DOHH2 (cell line): Measurements from ENCODE around the gene PCSK5.

Experiments
- H3F3A ChIP-seq: fragments of 200-600 bp; sonication (generic), shearing (Covaris generic); 2 replicates; pipeline ENCODE4 v1.6.0; 2016; ENCODE audit warnings: antibody characterized with exemption, mild to moderate bottlenecking; ENCODE audit not compliant: control insufficient read depth, insufficient read depth
- H3K27ac ChIP-seq: fragments of 200-600 bp; sonication (generic); 2 replicates; pipeline ENCODE4 v1.5.1; 2014; ENCODE audit warnings: low read depth, mild to moderate bottlenecking, low read length, moderate library complexity
- H3K27me3 ChIP-seq: fragments of 200-600 bp; sonication (generic); 2 replicates; pipeline ENCODE4 v1.6.1; 2014; ENCODE audit warnings: mild to moderate bottlenecking, low read length, mixed read lengths; ENCODE audit not compliant: control insufficient read depth
- H3K36me3 ChIP-seq: fragments of 200-600 bp; sonication (generic); 2 replicates; pipeline ENCODE4 v1.6.1; 2014; ENCODE audit warnings: mild to moderate bottlenecking, low read length, moderate library complexity, mixed read lengths; ENCODE audit not compliant: control insufficient read depth
- H3K4me1 ChIP-seq: fragments of 200-600 bp; sonication (generic); 2 replicates; pipeline ENCODE4 v1.6.1; 2014; ENCODE audit warnings: mild to moderate bottlenecking, low read length, mixed read lengths; ENCODE audit not compliant: control insufficient read depth
- H3K4me2 ChIP-seq: fragments of 200-600 bp; sonication (generic); 2 replicates; pipeline ENCODE4 v1.6.0; 2014; ENCODE audit warnings: mild to moderate bottlenecking, low read length, moderate library complexity
- H3K4me3 ChIP-seq: fragments of 200-600 bp; sonication (generic); 2 replicates; pipeline ENCODE4 v1.5.1; 2014; ENCODE audit warnings: mild to moderate bottlenecking, low read length, mixed read lengths
- H3K79me2 ChIP-seq: fragments of 200-600 bp; sonication (generic); 2 replicates; pipeline ENCODE4 v1.6.1; 2014; ENCODE audit warnings: mild to moderate bottlenecking, low read length, mixed read lengths; ENCODE audit not compliant: control insufficient read depth
- H3K9me2 ChIP-seq: fragments of 200-600 bp; sonication (generic); replicated peaks from 2 replicates; pipeline ENCODE4 v1.6.1; 2014; ENCODE audit warnings: mild to moderate bottlenecking, low read length, mixed read lengths; ENCODE audit not compliant: control insufficient read depth
- H3K9me3 ChIP-seq: fragments of 200-600 bp; sonication (generic); 2 replicates; pipeline ENCODE4 v1.6.1; 2014; ENCODE audit warnings: antibody characterized with exemption, low read length, mixed read lengths; ENCODE audit not compliant: control insufficient read depth, insufficient read depth
- H4K20me1 ChIP-seq: fragments of 200-600 bp; sonication (generic); 2 replicates; pipeline ENCODE4 v1.6.0; 2014; ENCODE audit warnings: low read depth, mild to moderate bottlenecking, antibody characterized with exemption, low read length, moderate library complexity; ENCODE audit not compliant: control insufficient read depth, insufficient read depth
- EZH2phosphoT487 ChIP-seq: fragments of 200-600 bp; sonication (generic); IDR thresholded peaks from 2 replicates; pipeline ENCODE4 v1.6.1; 2017; ENCODE audit warnings: borderline replicate concordance, mild to moderate bottlenecking, antibody characterized with exemption, low read length, moderate library complexity, mixed read lengths
- TF ChIP-seq, protein P1 (sequence below): fragments of 200-600 bp; sonication (generic); IDR thresholded peaks from one replicate; pipeline ENCODE4 v1.5.1; 2014; ENCODE audit warnings: antibody characterized with exemption, mild to moderate bottlenecking, low read depth, low read length; ENCODE audit not compliant: poor library complexity, severe bottlenecking

The PCSK5 gene

GRCh38 chr9:76138360-76138759 is 247.9 kb downstream of the PCSK5 start:
- no peaks in the 10 kb centered on the region for H3K4me1 ChIP-seq
- H3K4me3 ChIP-seq, result no peak overlapping the region
- no peaks in the 10 kb centered on the region for H3K9me2 ChIP-seq
- H4K20me1 ChIP-seq, result no peaks in the 10 kb centered on the region
- no peak overlapping the region for H3K4me2 ChIP-seq
- H3K36me3 ChIP-seq, result no peaks in the 10 kb centered on the region
- no peaks in the 10 kb centered on the region for H3K79me2 ChIP-seq
- no peaks in the 10 kb centered on the region for H3K9me3 ChIP-seq
- H3K27ac ChIP-seq, result no peak overlapping the region
- H3F3A ChIP-seq, result no peaks in the 10 kb centered on the region
- H3K27me3 ChIP-seq, result no peaks in the 10 kb centered on the region
- TF ChIP-seq EZH2phosphoT487, result no peak
- TF ChIP-seq, protein P1, sequence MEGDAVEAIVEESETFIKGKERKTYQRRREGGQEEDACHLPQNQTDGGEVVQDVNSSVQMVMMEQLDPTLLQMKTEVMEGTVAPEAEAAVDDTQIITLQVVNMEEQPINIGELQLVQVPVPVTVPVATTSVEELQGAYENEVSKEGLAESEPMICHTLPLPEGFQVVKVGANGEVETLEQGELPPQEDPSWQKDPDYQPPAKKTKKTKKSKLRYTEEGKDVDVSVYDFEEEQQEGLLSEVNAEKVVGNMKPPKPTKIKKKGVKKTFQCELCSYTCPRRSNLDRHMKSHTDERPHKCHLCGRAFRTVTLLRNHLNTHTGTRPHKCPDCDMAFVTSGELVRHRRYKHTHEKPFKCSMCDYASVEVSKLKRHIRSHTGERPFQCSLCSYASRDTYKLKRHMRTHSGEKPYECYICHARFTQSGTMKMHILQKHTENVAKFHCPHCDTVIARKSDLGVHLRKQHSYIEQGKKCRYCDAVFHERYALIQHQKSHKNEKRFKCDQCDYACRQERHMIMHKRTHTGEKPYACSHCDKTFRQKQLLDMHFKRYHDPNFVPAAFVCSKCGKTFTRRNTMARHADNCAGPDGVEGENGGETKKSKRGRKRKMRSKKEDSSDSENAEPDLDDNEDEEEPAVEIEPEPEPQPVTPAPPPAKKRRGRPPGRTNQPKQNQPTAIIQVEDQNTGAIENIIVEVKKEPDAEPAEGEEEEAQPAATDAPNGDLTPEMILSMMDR, result no peak

DNA sequence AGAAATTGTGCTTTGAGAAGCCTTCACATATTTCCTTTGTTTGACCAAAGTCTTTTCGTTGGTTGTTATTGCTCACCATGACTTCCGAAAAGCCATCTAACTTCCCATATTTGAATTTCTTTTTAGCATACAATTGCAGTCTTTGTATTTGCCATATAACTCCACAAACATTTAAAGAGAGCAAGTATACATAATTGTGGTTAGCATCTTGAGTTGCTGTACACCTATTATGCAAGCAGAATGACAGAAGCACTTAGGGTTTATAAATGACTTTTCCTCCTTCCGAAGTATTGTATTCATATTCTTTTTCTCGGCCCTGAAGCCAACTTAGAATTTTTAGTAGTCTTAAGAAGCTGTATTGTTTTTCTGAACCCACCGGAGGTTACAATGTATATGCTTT is 253.4 kb downstream of the PCSK5 start:
- H3K79me2 ChIP-seq, result no peaks in the 10 kb centered on the region
- TF ChIP-seq, protein P1, result no peak
- TF ChIP-seq EZH2phosphoT487, result no peak
- no peak overlapping the region for H3K4me3 ChIP-seq
- no peak overlapping the region for H3K27ac ChIP-seq
- H4K20me1 ChIP-seq, result no peaks in the 10 kb centered on the region
- no peaks in the 10 kb centered on the region for H3K9me2 ChIP-seq
- H3K4me2 ChIP-seq, result no peak overlapping the region
- H3K9me3 ChIP-seq, result no peaks in the 10 kb centered on the region
- H3F3A ChIP-seq, result no peaks in the 10 kb centered on the region
- no peaks in the 10 kb centered on the region for H3K4me1 ChIP-seq
- no peaks in the 10 kb centered on the region for H3K36me3 ChIP-seq
- 0 out of 2 replicates have a peak, but pooled peaks cover 3% of the 10 kb centered on the region for H3K27me3 ChIP-seq

GRCh38 chr9:76150013-76150412 is 259.5 kb downstream of the PCSK5 start:
- peaks cover 8% of the 10 kb centered on the region for H3K27me3 ChIP-seq
- no peaks in the 10 kb centered on the region for H3F3A ChIP-seq
- TF ChIP-seq, protein P1, result no peak
- TF ChIP-seq EZH2phosphoT487, result no peak
- no peaks in the 10 kb centered on the region for H4K20me1 ChIP-seq
- H3K27ac ChIP-seq, result no peak overlapping the region
- no peak overlapping the region for H3K4me3 ChIP-seq
- H3K4me1 ChIP-seq, result peaks cover 5% of the 10 kb centered on the region
- no peaks in the 10 kb centered on the region for H3K9me3 ChIP-seq
- H3K36me3 ChIP-seq, result no peaks in the 10 kb centered on the region
- no peaks in the 10 kb centered on the region for H3K79me2 ChIP-seq
- H3K4me2 ChIP-seq, result no peak overlapping the region
- H3K9me2 ChIP-seq, result no peaks in the 10 kb centered on the region
